ENCODE data around the gene EFCAB8.

- TF ChIP-seq CTCF (conservative IDR thresholded peaks at IDR 0.05) (no peak), EZH2 (IDR thresholded peaks at IDR 0.05; ENCODE audit: low read depth) (no peak)
Observed at GRCh38 chr20:32920066-32920465, 61.3 kb downstream of the EFCAB8 start.
